OCI-M2 (cell line): ENCODE measurements around the gene SMTNL1.

Source experiments
- DNase-seq: peaks from one replicate; lab custom pipeline; 2025; ENCODE audit not compliant: unreplicated experiment; lab: John Stamatoyannopoulos, UW

The SMTNL1 gene

DNA sequence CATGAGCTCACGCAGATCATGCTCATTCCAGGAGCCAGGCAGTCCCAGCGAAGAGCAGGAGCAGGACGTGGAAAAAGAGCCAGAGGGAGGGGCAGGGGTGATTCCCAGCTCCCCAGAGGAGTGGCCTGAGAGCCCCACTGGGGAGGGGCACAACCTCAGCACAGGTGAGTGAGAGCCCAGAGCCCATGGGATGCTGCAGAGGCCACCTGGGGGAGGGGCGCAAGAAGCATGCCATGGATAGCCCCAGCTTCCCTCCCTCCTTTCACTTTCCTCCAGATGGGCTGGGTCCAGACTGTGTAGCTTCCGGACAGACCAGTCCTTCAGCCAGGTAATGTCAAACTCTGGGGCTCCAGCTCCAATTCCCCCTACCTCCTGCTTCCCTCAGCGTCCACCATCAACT is 6.2 kb downstream of the SMTNL1 start:
- DNase-seq = no peak

DNA sequence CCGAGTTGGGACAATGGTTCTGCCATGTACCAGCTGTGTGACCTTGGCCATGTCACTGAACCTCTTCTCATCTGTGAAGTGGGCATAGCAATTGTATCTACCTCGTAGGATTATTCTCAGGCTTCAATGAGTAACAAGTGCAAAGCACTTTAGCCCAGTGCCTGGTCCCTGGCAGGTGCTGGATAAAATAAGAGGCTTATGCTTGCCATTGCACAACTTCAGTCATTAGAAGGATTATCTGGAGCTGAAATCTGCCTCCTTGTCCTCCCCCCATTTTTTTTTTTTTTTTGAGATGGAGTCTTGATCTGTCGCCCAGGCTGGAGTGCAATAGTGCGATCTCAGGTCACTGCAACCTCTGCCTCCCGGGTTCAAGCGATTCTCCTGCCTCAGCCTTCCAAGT is 7.2 kb downstream of the SMTNL1 start:
- DNase-seq = no peak

- DNase-seq = no peak
Observed at GRCh38 chr11:57545883-57546282, 8.5 kb downstream of the SMTNL1 start.

DNA sequence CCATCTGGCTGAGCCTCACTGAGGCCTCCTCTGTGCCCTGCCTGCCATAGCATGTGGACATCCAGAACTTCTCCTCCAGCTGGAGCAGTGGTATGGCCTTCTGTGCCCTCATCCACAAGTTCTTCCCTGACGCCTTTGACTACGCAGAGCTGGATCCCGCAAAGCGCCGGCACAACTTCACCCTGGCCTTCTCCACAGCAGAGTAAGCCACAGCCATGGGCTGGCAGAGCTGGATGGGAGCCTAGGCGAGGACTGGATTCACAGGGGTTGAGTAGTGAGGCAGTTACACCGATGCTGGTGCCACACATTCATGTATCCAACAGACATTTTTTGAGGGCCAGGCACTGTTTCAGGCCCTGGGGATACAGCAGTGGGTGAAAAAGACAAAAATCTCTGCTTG is 9.1 kb downstream of the SMTNL1 start:
- DNase-seq = no peak

GRCh38 chr11:57546869-57547475 is 9.6 kb downstream of the SMTNL1 start:
- no peak for DNase-seq

DNA sequence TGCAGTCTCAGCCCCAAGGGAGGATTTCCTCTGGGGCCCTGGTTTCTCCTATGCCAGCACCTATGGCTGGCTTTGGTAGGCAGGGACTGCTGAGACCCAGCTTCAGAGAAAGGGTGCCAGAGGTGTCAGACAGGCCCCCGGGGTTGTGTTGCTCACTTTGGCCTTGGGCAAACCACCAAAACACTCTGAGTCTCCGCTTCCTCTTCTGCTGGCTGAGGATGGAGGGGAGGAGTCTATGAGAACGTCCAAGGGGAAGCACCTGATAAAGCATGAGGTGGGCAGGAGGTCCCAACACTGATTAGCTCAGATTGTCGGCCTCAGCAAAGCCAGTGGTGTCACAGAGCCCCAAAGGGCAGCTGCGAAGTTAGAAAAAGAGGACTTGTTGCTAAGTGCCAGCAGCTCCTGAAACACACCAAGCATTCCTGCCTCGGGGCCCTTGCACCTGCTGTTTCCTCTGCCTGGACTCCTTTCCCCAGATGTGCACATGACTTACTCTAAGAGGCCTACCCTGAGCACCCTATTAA is 10.5 kb downstream of the SMTNL1 start:
- DNase-seq = no peak

GRCh38 chr11:57549983-57550382 is 12.6 kb downstream of the SMTNL1 start:
- no peak for DNase-seq

GRCh38 chr11:57551941-57552340 is 14.5 kb downstream of the SMTNL1 start:
- DNase-seq = no peak

GRCh38 chr11:57552479-57552878 is 15.1 kb downstream of the SMTNL1 start:
- no peak for DNase-seq

- no peak for DNase-seq
Observed at GRCh38 chr11:57555393-57555792, 18.0 kb downstream of the SMTNL1 start.

DNA sequence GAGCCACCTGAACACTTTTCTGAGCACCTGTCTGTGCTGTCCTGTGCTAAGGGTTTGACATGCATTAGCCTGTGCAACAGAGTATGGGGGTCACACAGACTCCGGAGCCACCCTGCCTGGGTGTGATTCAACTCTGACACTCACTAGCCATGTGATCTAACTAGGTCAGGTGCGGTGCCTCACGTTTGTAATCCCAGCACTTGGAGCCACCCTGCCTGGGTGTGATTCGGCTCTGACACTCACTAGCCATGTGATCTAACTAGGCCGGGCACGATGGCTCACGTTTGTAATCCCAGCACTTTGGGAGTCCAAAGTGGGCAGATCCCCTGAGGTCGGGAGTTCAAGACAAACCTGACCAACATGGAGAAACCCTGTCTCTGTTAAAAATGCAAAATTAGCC is 18.6 kb downstream of the SMTNL1 start:
- no peak for DNase-seq

- no peak for DNase-seq
Observed at GRCh38 chr11:57560146-57560545, 22.8 kb downstream of the SMTNL1 start.

- no peak for DNase-seq
Observed at GRCh38 chr11:57562596-57562995, 25.2 kb downstream of the SMTNL1 start.

- no peak for DNase-seq
Observed at GRCh38 chr11:57566005-57566904, 28.9 kb downstream of the SMTNL1 start.

GRCh38 chr11:57566905-57567514 is 29.6 kb downstream of the SMTNL1 start:
- DNase-seq = no peak

- DNase-seq = no peak
Observed at GRCh38 chr11:57567515-57568329, 30.3 kb downstream of the SMTNL1 start, which contains the start of gene UBE2L6. UBE2L6 (minus strand) TSS chr11:57567672; CDS start chr11:57567611, 61 bp downstream.

GRCh38 chr11:57568330-57568766 is 31.0 kb downstream of the SMTNL1 start:
- DNase-seq = peak; percentile 64

GRCh38 chr11:57571606-57572005 is 34.2 kb downstream of the SMTNL1 start:
- DNase-seq = no peak

DNA sequence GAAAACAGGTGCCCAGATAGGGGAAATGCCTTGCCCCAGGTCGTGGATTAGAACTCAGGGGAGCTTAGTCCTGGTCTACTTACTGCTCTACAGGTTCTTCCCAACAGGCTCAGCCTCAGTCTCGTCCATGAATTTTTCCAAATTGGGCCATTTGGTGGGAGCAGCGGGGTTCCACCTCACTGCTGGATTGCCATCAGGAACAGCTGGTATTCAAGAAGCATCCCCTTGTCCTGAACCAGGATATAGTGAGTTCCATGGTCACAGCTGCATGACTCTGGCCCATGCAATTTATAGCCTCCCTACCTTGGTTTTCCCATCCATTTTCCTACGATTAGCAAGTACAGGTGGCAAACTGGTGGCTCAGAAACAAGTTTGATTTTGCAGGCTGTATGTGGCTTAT is 36.7 kb downstream of the SMTNL1 start:
- no peak for DNase-seq

GRCh38 chr11:57584341-57584740 is 46.9 kb downstream of the SMTNL1 start:
- no peak for DNase-seq

DNA sequence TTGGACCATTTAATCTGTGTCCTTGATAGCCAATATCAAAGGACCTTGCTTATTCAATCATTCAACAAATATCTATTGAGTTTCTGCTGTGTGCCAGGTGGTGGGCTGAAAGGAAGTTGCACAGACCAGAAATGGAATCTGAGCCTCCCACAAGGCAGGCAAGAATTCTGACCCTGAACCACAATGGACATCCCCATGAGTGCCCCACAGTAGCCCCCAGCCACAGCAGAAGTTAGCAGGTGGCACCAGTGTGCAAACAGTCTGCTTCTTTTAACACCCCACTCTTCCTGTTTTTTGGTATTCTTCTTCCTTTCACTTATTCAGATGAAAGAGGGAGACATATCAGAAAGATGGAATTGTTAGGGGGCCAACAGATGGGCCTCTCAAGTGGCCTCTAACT is 47.9 kb downstream of the SMTNL1 start:
- no peak for DNase-seq
